Thyroid gland (tissue), 4 donors: ENCODE results near the gene TEKT3.

ENCODE experiments used
- POLR2A ChIP-seq, 2 donors: fragments of 450-650 bp; IDR thresholded peaks; one replicate each; pipeline ENCODE4 v1.6.1; 2017; ENCODE audit warnings: antibody characterized with exemption in 2 of 2, mild to moderate bottlenecking in 2 of 2, moderate library complexity in 1 of 2
- TF ChIP-seq, protein P1 (sequence below), 6 experiments: fragments of 200-600 bp in 3 of 6; fragments of 450-650 bp in 3 of 6; sonication (generic) in 3 of 6; IDR thresholded peaks; one replicate each; pipeline ENCODE4 v1.5.1; 2016 to 2019; ENCODE audit warnings: antibody characterized with exemption in 6 of 6, mild to moderate bottlenecking in 2 of 6, inconsistent platforms in 1 of 6, moderate library complexity in 1 of 6

DNA sequence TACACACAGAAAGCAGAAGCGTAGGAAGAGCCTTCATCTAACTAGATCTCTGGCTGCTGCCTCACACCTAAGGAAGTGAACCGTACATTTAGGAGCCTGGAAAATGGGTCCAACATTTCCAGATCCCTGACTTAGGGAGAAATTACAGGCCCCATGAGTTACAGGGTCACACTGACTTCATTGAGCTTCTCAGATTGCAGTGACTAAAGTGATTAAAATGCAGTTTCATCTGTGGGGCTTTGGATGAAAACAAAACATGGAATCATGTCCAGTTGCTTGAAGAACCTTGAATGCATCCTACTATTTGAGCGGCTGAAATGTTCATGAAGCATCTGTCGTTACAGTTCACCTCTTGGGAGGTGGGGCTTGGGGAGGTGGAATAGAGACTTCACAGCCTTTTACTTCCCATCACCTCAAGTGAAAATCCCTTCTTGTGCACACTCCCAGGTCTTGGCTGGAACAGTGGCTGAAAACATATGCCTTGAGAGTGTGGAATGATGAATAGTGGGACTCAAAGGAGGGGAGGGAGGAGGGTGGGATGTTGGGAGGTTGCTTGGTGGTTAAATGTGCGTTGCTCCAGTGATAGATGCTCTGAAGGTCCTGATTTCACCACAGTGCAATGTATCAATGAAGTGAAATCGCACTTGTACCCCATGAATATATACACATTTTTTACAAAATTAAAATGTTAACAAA lies 19.7 kb downstream of the TEKT3 start:
- TF ChIP-seq, protein P1, sequence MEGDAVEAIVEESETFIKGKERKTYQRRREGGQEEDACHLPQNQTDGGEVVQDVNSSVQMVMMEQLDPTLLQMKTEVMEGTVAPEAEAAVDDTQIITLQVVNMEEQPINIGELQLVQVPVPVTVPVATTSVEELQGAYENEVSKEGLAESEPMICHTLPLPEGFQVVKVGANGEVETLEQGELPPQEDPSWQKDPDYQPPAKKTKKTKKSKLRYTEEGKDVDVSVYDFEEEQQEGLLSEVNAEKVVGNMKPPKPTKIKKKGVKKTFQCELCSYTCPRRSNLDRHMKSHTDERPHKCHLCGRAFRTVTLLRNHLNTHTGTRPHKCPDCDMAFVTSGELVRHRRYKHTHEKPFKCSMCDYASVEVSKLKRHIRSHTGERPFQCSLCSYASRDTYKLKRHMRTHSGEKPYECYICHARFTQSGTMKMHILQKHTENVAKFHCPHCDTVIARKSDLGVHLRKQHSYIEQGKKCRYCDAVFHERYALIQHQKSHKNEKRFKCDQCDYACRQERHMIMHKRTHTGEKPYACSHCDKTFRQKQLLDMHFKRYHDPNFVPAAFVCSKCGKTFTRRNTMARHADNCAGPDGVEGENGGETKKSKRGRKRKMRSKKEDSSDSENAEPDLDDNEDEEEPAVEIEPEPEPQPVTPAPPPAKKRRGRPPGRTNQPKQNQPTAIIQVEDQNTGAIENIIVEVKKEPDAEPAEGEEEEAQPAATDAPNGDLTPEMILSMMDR (IDR thresholded peaks at IDR 0.05): no peak
- TF ChIP-seq POLR2A (IDR thresholded peaks at IDR 0.05): no peak
